ENCODE measurements around the gene NGFR. TPM values are rescaled to one million over a fixed set of nuclear protein-coding genes. Genes with fewer than 3 reads are reported as not detected.

The NGFR gene
- total RNA-seq, 1 experiment from 2014 or later, result 0.11 TPM

GRCh38 chr17:49510059-49510719, 15.1 kb downstream of the NGFR start:
- peaks cover 20% of the 10 kb centered on the region for H3K4me1 ChIP-seq (replicated peaks)
- peaks cover 13% of the 10 kb centered on the region; the same call in 1 of the 2 replicates for H3K27me3 ChIP-seq (replicated peaks)

GRCh38 chr17:49510720-49511110, 15.6 kb downstream of the NGFR start:
- 0 out of 2 replicates have a peak, but pooled peaks cover 9% of the 10 kb centered on the region for H3K27me3 ChIP-seq (replicated peaks)
- no peak overlapping the region for H3K27ac ChIP-seq
- no peaks in the 10 kb centered on the region for H3K9me3 ChIP-seq (replicated peaks)
- DNase-seq (ENCODE audit: low read depth in 1 of 2, low spot score in 2 of 2), result no peak
- H3K4me3 ChIP-seq, result no peak overlapping the region
- peaks cover 26% of the 10 kb centered on the region for H3K4me1 ChIP-seq (replicated peaks)
- H3K36me3 ChIP-seq, result no peaks in the 10 kb centered on the region

More at GRCh38 chr17:49510059-49510719, 15.1 kb downstream of the NGFR start:
- no peak for DNase-seq (ENCODE audit: low read depth in 1 of 2, low spot score in 2 of 2)
- H3K27ac ChIP-seq, result no peak overlapping the region
- H3K36me3 ChIP-seq, result no peaks in the 10 kb centered on the region
- H3K9me3 ChIP-seq (replicated peaks), result no peaks in the 10 kb centered on the region
- H3K4me3 ChIP-seq, result no peak overlapping the region

- H3K4me3 ChIP-seq, result no peak overlapping the region
- peaks cover 33% of the 10 kb centered on the region for H3K4me1 ChIP-seq (replicated peaks)
- H3K36me3 ChIP-seq, result no peaks in the 10 kb centered on the region
- H3K9me3 ChIP-seq (replicated peaks), result no peaks in the 10 kb centered on the region
- H3K27ac ChIP-seq, result no peak overlapping the region
- H3K27me3 ChIP-seq (replicated peaks), result 0 out of 2 replicates have a peak, but pooled peaks cover 9% of the 10 kb centered on the region
- DNase-seq (ENCODE audit: low read depth in 1 of 2, low spot score in 2 of 2), result no peak
Measured at GRCh38 chr17:49511810-49512209, 16.7 kb downstream of the NGFR start.

- peaks cover 33% of the 10 kb centered on the region for H3K4me1 ChIP-seq (replicated peaks)
- 0 out of 2 replicates have a peak, but pooled peaks cover 9% of the 10 kb centered on the region for H3K27me3 ChIP-seq (replicated peaks)
- DNase-seq (ENCODE audit: low read depth in 1 of 2, low spot score in 2 of 2), result no peak
- H3K36me3 ChIP-seq, result no peaks in the 10 kb centered on the region
- no peak overlapping the region for H3K27ac ChIP-seq
- H3K4me3 ChIP-seq, result no peak overlapping the region
- no peaks in the 10 kb centered on the region for H3K9me3 ChIP-seq (replicated peaks)
Measured at GRCh38 chr17:49512296-49513043, 17.4 kb downstream of the NGFR start.

GRCh38 chr17:49513044-49513395, 17.9 kb downstream of the NGFR start:
- Histone ChIP-seq H3K4me1 (replicated peaks) (peaks cover 33% of the 10 kb centered on the region), H3K36me3 (no peaks in the 10 kb centered on the region), H3K4me3 (no peak overlapping the region), H3K27ac (no peak overlapping the region), H3K27me3 (replicated peaks) (0 out of 2 replicates have a peak, but pooled peaks cover 5% of the 10 kb centered on the region), H3K9me3 (replicated peaks) (no peaks in the 10 kb centered on the region)
- DNase-seq (ENCODE audit: low read depth in 1 of 2, low spot score in 2 of 2), result no peak

GRCh38 chr17:49513641-49514040, 18.5 kb downstream of the NGFR start:
- no peak overlapping the region for H3K4me3 ChIP-seq
- H3K27me3 ChIP-seq (replicated peaks), result 0 out of 2 replicates have a peak, but pooled peaks cover 5% of the 10 kb centered on the region
- no peak overlapping the region for H3K27ac ChIP-seq
- H3K4me1 ChIP-seq (replicated peaks), result peaks cover 28% of the 10 kb centered on the region
- H3K9me3 ChIP-seq (replicated peaks), result no peaks in the 10 kb centered on the region
- DNase-seq (ENCODE audit: low read depth in 1 of 2, low spot score in 2 of 2), result no peak
- no peaks in the 10 kb centered on the region for H3K36me3 ChIP-seq

- no peaks in the 10 kb centered on the region for H3K9me3 ChIP-seq (replicated peaks)
- H3K36me3 ChIP-seq, result no peaks in the 10 kb centered on the region
- H3K27me3 ChIP-seq (replicated peaks), result 0 out of 2 replicates have a peak, but pooled peaks cover under 1% of the 10 kb centered on the region
- H3K27ac ChIP-seq, result no peak overlapping the region
- no peak for DNase-seq (ENCODE audit: low read depth in 1 of 2, low spot score in 2 of 2)
- peaks cover 26% of the 10 kb centered on the region for H3K4me1 ChIP-seq (replicated peaks)
- H3K4me3 ChIP-seq, result no peak overlapping the region
Measured at GRCh38 chr17:49514071-49514721, 19.1 kb downstream of the NGFR start.

- Histone ChIP-seq H3K27me3 (replicated peaks) (no peaks in the 10 kb centered on the region), H3K4me1 (replicated peaks) (peaks cover 22% of the 10 kb centered on the region)
Measured at GRCh38 chr17:49515196-49515770, 20.2 kb downstream of the NGFR start.

GRCh38 chr17:49516180-49516579, 21.1 kb downstream of the NGFR start:
- H3K4me3 ChIP-seq, result no peak overlapping the region
- H3K27ac ChIP-seq, result peak overlapping the region; percentile 43; the same call in 1 of the 2 replicates
- no peaks in the 10 kb centered on the region for H3K27me3 ChIP-seq (replicated peaks)
- H3K4me1 ChIP-seq (replicated peaks), result peaks cover 22% of the 10 kb centered on the region
- H3K36me3 ChIP-seq, result no peaks in the 10 kb centered on the region
- H3K9me3 ChIP-seq (replicated peaks), result no peaks in the 10 kb centered on the region
- DNase-seq (ENCODE audit: low read depth in 1 of 2, low spot score in 2 of 2), result peak in 1 of 2 experiments; percentile 23

More at GRCh38 chr17:49515196-49515770, 20.2 kb downstream of the NGFR start:
- H3K4me3 ChIP-seq, result no peak overlapping the region
- peak overlapping the region; percentile 43 for H3K27ac ChIP-seq
- peak; percentile 93 for DNase-seq (ENCODE audit: low read depth in 1 of 2, low spot score in 2 of 2)
- H3K9me3 ChIP-seq (replicated peaks), result no peaks in the 10 kb centered on the region
- no peaks in the 10 kb centered on the region for H3K36me3 ChIP-seq

GRCh38 chr17:49518346-49519078, 23.4 kb downstream of the NGFR start:
- Histone ChIP-seq H3K27ac (no peak overlapping the region), H3K9me3 (replicated peaks) (no peaks in the 10 kb centered on the region), H3K27me3 (replicated peaks) (no peaks in the 10 kb centered on the region), H3K4me3 (no peak overlapping the region), H3K4me1 (replicated peaks) (peaks cover 22% of the 10 kb centered on the region), H3K36me3 (no peaks in the 10 kb centered on the region)
- no peak for DNase-seq (ENCODE audit: low read depth in 1 of 2, low spot score in 2 of 2)

- Histone ChIP-seq H3K36me3 (no peaks in the 10 kb centered on the region), H3K4me1 (replicated peaks) (peaks cover 21% of the 10 kb centered on the region), H3K27ac (no peak overlapping the region), H3K9me3 (replicated peaks) (no peaks in the 10 kb centered on the region), H3K27me3 (replicated peaks) (no peaks in the 10 kb centered on the region), H3K4me3 (no peak overlapping the region)
- DNase-seq (ENCODE audit: low read depth in 1 of 2, low spot score in 2 of 2), result no peak
Measured at GRCh38 chr17:49519781-49520180, 24.7 kb downstream of the NGFR start.

GRCh38 chr17:49520386-49521087, 25.4 kb downstream of the NGFR start:
- Histone ChIP-seq H3K36me3 (no peaks in the 10 kb centered on the region), H3K9me3 (replicated peaks) (no peaks in the 10 kb centered on the region), H3K27ac (no peak overlapping the region), H3K4me3 (no peak overlapping the region), H3K27me3 (replicated peaks) (no peaks in the 10 kb centered on the region), H3K4me1 (replicated peaks) (peaks cover 13% of the 10 kb centered on the region)
- no peak for DNase-seq (ENCODE audit: low read depth in 1 of 2, low spot score in 2 of 2)

GRCh38 chr17:49521088-49521450, 26.0 kb downstream of the NGFR start:
- Histone ChIP-seq H3K27ac (no peak overlapping the region), H3K4me1 (replicated peaks) (peaks cover 8% of the 10 kb centered on the region), H3K4me3 (no peak overlapping the region), H3K27me3 (replicated peaks) (no peaks in the 10 kb centered on the region), H3K36me3 (no peaks in the 10 kb centered on the region), H3K9me3 (replicated peaks) (no peaks in the 10 kb centered on the region)
- DNase-seq (ENCODE audit: low read depth in 1 of 2, low spot score in 2 of 2), result no peak
